GM12801 (cell line): ENCODE measurements around the gene CD72.

Experiments
- CTCF ChIP-seq: IDR thresholded peaks from one replicate; pipeline ENCODE4 v1.5.1; 2011; ENCODE audit warnings: control low read depth; ENCODE audit not compliant: insufficient read length; ENCODE audit errors: extremely low read depth

Gene CD72

GRCh38 chr9:35606138-35606504 lies 12.1 kb downstream of the CD72 start:
- no peak for TF ChIP-seq CTCF

- TF ChIP-seq CTCF = no peak
Measured at GRCh38 chr9:35605351-35606137, 12.7 kb downstream of the CD72 start.

DNA sequence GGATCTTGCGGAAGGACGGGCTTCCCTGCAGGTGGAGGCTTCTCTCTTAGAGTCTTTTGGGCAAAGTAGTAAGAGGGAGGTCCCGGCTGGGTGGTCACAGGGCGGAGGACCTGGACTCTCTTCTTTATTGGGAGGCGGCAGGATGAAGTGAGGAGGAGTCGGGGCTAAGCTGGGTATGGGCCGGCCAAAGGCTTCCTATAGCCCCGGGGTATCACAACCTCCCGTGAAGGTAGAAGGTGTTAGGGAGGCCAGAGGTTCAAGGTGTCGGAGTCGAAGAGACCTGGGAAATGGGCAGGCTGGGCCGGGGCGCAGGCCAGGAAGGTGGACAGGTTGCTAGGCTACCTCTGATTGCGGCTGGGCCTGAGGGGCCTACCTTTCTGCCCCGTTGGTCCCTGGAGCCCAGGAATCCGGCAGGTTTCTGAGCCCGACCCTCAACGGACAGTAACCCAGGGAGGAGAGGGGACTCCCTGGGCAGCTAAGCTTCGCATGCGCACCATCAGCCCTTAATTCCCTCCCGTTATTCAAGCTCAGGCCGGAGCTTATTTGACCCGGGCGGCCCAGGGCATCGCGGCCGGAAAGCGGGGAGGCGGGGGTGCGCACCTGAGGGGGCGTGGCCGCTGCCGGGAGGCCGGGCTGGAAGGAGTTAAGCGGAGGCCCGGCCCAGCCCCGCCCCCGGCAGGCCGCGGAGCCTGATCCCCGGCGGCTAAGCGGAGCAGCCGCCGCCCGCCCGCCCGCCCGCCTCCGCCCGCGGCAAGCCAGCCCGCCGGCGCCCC lies 13.4 kb downstream of the CD72 start, which contains the start of gene TESK1:
TESK1 (plus strand) TSS at position 685 of the 773 bp plus-strand sequence. CDS start 358 bp downstream, outside the sequence.
- TF ChIP-seq CTCF = no peak

DNA sequence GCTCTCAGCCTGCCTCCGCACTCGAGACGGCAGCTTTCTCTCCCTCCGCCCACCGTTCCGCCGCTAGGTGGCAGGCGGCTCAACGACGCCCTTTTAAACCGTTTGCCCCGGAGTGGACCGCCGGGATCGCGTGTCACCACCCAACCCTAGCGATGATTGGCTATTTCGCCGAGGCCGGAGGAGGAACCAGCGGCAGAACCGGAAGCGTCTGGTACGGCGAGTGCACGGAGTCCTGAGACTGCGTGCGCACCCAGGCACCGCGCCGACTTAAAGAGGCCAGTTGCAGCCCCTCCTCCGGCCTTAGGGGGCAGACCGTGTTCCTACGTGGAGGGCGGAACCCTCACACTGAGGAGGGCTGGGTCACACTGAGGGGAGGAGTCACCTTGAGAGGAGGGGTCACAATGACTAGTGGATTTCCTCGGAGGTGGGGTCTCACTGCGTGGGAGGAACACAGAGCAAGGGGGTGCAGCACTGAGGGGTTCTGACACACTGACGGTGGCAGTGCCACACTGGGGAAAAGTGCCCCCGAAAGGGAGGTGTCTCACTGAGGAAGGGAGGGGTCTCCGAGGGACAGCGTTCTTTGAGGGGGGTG lies 14.1 kb downstream of the CD72 start:
- TF ChIP-seq CTCF = no peak

GRCh38 chr9:35603506-35603985 lies 14.7 kb downstream of the CD72 start:
- no peak for TF ChIP-seq CTCF

DNA sequence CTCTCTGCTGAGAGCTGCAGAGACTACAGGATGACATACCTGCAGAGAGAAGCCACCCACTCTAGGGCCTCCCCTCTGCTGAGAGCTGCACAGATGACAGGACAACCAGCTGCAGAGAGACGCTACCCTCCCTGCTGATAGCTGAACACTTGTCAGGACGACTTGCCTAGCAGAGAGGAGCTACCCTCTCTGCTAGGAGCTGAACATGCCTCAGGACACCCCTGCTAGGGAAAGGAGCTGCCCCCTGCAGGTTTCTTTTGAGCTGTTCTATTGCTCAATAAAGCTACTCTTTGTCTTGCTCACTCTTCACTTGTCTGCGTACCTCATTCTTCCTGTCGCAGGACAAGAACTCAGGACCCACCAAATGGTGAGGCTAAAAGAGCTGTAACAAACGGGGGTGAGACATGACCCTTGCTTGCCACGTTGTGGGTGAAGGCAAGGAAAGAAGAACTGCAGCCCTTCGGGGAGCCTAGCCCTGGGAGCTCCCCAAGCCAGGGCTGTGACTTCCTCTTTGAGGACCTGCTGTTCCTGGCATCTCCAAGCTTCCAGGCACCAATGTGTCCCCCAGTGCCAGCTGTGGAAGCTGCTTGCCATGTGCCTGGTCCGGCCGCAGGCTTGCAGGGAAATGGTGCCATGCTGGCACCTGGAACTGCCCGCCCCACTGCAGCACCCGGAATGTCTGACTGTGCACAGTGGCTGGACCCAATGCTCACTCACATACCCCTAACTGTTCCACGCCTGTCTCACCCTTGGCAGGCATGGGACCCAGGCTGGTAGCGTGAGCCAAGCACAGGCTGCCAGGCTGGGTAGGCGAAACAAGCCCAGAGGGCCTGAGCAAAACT lies 18.2 kb downstream of the CD72 start:
- TF ChIP-seq CTCF = no peak
